ENCODE measurements around the gene ANKH.
"Not testable (repeated sequence)": the region's sequence is repeated elsewhere in the genome, so short reads cannot be mapped to it uniquely, and the experiment has no call there.

The ANKH gene

DNA sequence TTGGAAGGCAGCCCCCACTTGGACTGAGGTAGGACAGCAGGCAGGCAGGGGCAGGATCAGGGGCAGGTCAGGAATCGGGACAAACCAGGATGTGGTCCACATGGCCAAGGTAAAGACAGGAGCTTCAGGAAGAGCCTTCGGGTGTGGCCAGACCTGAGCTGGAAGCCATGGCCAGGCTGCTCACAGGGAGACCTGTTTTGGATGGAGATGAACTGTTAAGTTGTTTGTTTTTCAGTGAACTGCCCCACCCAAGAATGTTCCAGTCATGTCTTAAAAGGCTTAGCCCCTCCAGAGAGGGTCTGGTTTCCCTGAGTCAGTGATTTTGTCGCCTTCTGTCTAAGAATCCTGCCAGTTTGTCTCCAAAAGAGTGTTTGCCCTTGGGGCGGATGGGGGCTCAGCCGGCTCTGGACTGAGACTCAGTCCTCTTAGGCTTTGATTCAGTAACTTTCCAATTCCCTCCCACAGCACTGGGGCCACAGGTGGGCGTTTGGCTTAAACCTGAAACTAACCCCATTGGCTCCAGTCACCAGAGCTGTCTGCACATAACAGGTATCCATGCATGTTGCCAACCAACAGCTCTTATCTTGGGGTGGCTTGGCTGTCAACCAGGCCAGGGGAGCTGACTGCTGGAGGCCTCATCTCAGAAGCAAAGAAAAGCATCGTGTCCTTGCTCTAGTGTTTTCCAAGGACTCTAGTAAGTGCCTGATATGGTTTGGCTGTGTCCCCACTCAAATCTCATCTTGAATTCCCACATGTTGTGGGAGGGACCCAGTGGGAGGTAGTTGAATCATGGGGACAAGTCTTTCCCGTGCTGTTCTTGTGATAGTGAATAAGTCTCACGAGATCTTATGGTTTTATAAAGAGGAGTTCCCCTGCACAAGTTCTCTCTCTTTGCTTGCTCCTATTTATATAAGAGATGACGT, 11.3 kb upstream of the ANKH start:
- H3K27ac ChIP-seq: no peak overlapping the region
- H3K9me3 ChIP-seq: no peaks in the 10 kb centered on the region
- intact Hi-C loops (cut with DNase I; ENCODE audit: low total_unique reads): no loop called here
- H3K4me3 ChIP-seq: no peak overlapping the region
- no peaks in the 10 kb centered on the region for H3K36me3 ChIP-seq
- TF ChIP-seq, protein P1, sequence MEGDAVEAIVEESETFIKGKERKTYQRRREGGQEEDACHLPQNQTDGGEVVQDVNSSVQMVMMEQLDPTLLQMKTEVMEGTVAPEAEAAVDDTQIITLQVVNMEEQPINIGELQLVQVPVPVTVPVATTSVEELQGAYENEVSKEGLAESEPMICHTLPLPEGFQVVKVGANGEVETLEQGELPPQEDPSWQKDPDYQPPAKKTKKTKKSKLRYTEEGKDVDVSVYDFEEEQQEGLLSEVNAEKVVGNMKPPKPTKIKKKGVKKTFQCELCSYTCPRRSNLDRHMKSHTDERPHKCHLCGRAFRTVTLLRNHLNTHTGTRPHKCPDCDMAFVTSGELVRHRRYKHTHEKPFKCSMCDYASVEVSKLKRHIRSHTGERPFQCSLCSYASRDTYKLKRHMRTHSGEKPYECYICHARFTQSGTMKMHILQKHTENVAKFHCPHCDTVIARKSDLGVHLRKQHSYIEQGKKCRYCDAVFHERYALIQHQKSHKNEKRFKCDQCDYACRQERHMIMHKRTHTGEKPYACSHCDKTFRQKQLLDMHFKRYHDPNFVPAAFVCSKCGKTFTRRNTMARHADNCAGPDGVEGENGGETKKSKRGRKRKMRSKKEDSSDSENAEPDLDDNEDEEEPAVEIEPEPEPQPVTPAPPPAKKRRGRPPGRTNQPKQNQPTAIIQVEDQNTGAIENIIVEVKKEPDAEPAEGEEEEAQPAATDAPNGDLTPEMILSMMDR (IDR thresholded peaks at IDR 0.05): no peak
- H3K27me3 ChIP-seq: no peaks in the 10 kb centered on the region
- no peak for DNase-seq
- H3K4me1 ChIP-seq: no peaks in the 10 kb centered on the region

DNA sequence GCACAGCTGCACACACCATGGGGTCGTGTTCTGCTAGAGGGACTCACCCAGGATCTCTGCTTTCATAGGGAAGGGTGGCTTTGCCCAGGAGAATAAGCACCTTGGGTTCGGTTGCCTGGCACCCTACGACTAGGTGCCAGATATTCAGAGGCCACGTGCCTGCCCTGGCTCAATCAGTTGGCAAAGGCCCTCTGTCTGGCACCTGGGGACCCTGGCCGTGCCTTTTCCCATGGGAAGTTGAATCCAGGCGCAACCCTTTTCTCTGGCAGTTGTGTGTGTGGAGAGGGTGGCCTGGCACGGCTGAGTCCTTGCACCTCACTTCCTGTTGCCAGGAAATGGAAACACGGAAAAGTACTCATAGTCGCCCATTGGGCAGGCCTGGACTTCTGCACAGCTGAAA, 10.2 kb upstream of the ANKH start:
- H3K4me1 ChIP-seq: no peaks in the 10 kb centered on the region
- no peaks in the 10 kb centered on the region for H3K9me3 ChIP-seq
- TF ChIP-seq, protein P1 (IDR thresholded peaks at IDR 0.05): no peak
- no peak overlapping the region for H3K4me3 ChIP-seq
- no peak overlapping the region for H3K27ac ChIP-seq
- no peaks in the 10 kb centered on the region for H3K27me3 ChIP-seq
- intact Hi-C loops (cut with DNase I; ENCODE audit: low total_unique reads): no loop called here
- H3K36me3 ChIP-seq: no peaks in the 10 kb centered on the region
- no peak for DNase-seq

DNA sequence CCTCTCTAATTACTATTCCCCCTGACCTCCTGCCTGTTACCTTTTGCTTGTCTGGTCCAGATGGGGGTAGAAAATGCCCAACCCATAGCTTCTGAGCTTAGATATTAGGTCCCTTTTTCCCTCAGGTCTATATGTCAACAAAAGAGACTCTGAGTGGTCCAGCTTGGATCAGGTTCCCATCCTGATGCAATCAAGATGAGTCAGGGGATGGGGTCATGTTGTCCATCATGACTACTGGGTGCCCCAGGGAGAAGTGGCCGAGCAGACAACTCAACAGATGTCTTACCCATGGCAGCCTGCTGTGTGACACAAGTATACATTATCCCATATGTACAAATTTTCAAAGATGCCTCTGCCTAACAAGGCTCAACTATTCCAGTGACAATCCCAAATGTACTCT, 9.1 kb upstream of the ANKH start:
- Histone ChIP-seq H3K4me3 (no peak overlapping the region), H3K9me3 (no peaks in the 10 kb centered on the region), H3K4me1 (no peaks in the 10 kb centered on the region), H3K27me3 (no peaks in the 10 kb centered on the region), H3K27ac (no peak overlapping the region), H3K36me3 (no peaks in the 10 kb centered on the region)
- intact Hi-C loops (cut with DNase I; ENCODE audit: low total_unique reads): no loop called here
- DNase-seq: no peak
- TF ChIP-seq, protein P1 (IDR thresholded peaks at IDR 0.05): no peak

DNA sequence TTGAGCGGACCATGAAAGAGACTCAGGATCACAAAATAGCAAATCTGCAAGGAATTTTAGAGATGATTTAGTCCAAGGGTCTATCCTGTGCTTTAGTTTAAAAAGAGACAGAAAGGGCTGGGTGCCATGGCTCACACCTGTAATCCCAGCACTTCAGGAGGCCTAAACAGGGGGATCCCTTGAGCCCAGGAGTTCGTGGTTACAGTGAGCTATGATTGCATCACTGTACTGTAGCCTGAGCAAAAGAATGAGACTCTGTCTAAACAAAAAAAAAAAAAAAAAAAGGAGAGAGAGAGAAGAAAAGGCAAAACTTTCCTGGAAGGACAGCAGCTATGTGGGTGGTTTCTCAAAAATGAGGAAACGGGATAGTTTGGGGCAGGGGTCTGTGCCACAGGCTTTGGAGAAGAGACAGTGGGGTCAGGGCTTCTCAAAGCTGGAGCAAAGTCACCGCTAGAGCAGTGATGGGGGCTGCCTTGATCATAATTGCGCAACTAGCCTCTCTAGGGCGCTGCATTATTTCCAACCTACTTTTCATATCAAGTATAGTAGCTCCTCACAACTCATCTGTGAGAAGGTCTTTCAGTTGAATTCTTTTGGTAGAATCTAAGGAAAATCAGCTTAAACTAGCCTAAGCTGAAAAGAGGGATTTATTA, 8.5 kb upstream of the ANKH start:
- TF ChIP-seq, protein P1 (IDR thresholded peaks at IDR 0.05): no peak
- H3K9me3 ChIP-seq: no peaks in the 10 kb centered on the region
- H3K4me1 ChIP-seq: no peaks in the 10 kb centered on the region
- no peak overlapping the region for H3K27ac ChIP-seq
- no peak overlapping the region for H3K4me3 ChIP-seq
- intact Hi-C loops (cut with DNase I; ENCODE audit: low total_unique reads): no loop called here
- H3K27me3 ChIP-seq: no peaks in the 10 kb centered on the region
- no peaks in the 10 kb centered on the region for H3K36me3 ChIP-seq
- DNase-seq: no peak

DNA sequence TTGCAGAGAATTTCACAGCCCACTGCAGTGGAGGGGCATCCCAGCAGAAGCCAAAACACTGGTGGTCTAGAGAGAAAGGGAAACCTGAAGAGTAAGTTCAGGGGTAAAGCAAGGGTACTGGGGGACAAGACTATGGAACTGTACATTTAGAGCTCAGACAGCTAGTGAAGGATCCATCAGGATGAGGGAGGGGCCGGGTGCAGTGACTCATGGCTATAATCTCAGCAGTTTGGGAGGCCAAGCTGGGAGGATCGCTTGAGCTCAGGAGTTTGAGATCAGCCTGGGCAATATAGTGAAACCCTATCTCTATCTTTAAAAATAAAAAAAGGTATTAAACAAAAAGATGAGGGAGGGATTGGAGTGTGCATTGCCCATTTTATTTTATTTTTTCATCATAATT, 7.8 kb upstream of the ANKH start:
- H3K36me3 ChIP-seq: no peaks in the 10 kb centered on the region
- DNase-seq: no peak
- intact Hi-C loops (cut with DNase I; ENCODE audit: low total_unique reads): no loop called here
- H3K4me1 ChIP-seq: no peaks in the 10 kb centered on the region
- no peak overlapping the region for H3K4me3 ChIP-seq
- no peaks in the 10 kb centered on the region for H3K27me3 ChIP-seq
- TF ChIP-seq, protein P1 (IDR thresholded peaks at IDR 0.05): no peak
- H3K9me3 ChIP-seq: no peaks in the 10 kb centered on the region
- no peak overlapping the region for H3K27ac ChIP-seq

DNA sequence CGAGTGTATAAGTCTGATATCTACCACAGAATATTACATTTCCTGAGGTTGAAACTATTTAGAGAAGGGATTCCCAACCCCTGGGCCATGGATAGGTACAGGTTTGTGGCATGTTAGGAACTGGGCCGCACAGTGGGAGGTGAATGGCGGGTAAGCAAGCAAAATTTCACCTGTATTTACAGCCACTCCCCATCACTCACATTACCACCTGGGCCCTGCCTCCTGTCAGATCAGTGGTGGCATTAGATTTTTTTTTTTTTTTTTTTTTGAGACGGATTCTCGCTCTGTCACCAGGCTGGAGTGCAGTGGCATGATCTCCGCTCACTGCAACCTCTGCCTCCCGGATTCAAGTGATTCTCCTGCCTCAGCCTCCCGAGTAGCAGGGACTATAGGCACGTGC, 6.6 kb upstream of the ANKH start:
- H3K9me3 ChIP-seq; H3K36me3 ChIP-seq; H3K4me1 ChIP-seq; H3K27ac ChIP-seq; DNase-seq; H3K4me3 ChIP-seq; H3K27me3 ChIP-seq; intact Hi-C loops (cut with DNase I; ENCODE audit: low total_unique reads): not testable (repeated sequence)
